AG04449 (cell line): Measurements from ENCODE around the gene GYG1.
A peak's percentile ranks its signal among the peaks of the same experiment; 100 is the strongest.

Source experiments
- CTCF ChIA-PET: fragments of 350-600 bp; formaldehyde crosslinking; extraction: SDS; loops from one replicate; lab custom pipeline; 2021; ENCODE audit warnings: antibody characterized with exemption; lab: Yijun Ruan, JAX
- POLR2A ChIA-PET: fragments of 400-600, 350-600 bp; formaldehyde crosslinking; extraction: SDS; loops from one replicate; lab custom pipeline; 2020; ENCODE audit warnings: antibody characterized with exemption, inconsistent platforms; lab: Yijun Ruan, JAX
- DNase-seq: peaks from one replicate; pipeline ENCODE4 v3.0.0-alpha.2; 2010; ENCODE audit warnings: low read depth, low spot score
- H3K4me3 ChIP-seq: 2 replicates; pipeline ENCODE4 v1.5.1; 2011; ENCODE audit warnings: low read depth, mild to moderate bottlenecking, control low read depth, low read length
- TF ChIP-seq, protein P1 (sequence below): IDR thresholded peaks from one replicate; pipeline ENCODE4 v1.5.1; 2011; ENCODE audit warnings: mild to moderate bottlenecking, moderate library complexity, low read length, control low read depth, inconsistent platforms; ENCODE audit not compliant: insufficient read depth; ENCODE audit errors: missing control alignments

Gene GYG1

DNA sequence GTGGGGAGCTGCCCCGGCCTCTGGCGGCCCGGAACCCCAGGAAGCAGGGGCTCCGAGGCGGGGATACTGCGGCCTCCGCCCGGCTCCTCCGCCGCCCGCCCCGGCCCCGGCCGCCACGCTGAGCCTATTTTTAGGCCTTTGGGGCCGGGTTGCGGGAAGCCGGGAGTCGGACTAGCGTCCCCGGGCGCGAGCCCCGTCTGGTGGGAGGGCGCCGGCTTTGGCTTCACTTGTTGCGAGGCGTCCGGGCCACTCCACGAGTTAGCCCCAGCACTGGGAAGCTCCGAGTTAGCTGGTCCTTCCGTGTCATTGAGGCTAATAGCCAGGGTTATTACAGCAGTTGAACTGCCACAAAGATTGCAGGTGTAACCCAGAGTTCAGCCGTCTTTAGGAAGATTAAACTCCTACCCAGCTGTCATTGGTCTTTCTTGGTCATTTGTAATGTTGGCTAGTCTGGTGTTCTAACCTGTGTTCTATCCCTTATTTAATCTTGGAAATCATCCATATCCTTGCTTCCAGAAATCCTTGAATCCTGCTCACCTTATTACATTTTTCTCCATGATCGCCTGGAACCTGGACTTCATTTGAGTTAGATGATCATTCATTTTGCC is 791 bp downstream of the GYG1 start:
- H3K4me3 ChIP-seq, result peak overlapping the region; percentile 71
- ChIA-PET POLR2A (interaction anchor here (0.6 to 1.7 kb wide), 5 partner anchors 8 to 48 kb away, joined by 3 to 7 read pairs (median 3); no protein-coding TSS in a partner anchor), CTCF (interaction anchor here (1.4 to 3.1 kb wide), 3 partner anchors 11 to 341 kb away, joined by 3 to 25 read pairs (median 5); partner anchors contain the start of gene TM4SF18)
- TF ChIP-seq, protein P1, sequence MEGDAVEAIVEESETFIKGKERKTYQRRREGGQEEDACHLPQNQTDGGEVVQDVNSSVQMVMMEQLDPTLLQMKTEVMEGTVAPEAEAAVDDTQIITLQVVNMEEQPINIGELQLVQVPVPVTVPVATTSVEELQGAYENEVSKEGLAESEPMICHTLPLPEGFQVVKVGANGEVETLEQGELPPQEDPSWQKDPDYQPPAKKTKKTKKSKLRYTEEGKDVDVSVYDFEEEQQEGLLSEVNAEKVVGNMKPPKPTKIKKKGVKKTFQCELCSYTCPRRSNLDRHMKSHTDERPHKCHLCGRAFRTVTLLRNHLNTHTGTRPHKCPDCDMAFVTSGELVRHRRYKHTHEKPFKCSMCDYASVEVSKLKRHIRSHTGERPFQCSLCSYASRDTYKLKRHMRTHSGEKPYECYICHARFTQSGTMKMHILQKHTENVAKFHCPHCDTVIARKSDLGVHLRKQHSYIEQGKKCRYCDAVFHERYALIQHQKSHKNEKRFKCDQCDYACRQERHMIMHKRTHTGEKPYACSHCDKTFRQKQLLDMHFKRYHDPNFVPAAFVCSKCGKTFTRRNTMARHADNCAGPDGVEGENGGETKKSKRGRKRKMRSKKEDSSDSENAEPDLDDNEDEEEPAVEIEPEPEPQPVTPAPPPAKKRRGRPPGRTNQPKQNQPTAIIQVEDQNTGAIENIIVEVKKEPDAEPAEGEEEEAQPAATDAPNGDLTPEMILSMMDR, result no peak
- no peak for DNase-seq

DNA sequence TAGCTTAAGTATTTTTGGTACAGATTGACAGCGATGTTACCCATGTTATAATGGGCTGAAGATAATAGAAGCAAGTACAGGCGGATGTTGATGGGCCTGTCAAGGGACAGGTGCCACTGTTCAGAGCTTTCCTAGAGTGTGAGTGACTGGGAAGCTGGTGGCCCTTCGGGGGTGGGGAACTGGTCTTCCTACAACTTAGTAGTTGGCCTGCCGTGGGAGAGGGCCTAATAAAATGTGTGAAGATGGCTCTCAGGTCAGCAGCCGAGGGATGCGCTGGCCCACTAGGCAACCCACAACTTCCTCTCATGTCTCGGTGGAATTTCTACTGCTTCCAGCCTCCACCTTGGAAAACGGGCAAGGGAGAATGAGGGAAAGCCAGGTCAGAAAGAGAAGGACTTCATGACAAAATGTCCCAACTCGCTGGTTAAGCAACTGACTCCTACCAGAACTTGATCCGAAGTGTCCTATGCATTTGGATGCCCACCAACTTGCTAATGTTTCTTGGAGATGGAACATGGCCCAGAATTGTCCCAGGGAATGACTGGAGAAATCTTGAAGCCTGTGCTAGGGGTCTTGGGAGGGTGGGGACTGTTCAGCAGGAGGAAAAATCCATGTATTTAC is 1.4 kb downstream of the GYG1 start:
- H3K4me3 ChIP-seq, result peak overlapping the region; percentile 71
- POLR2A ChIA-PET, result interaction anchor here (0.6 to 1.7 kb wide), 3 partner anchors 8 to 38 kb away, joined by 3 to 7 read pairs (median 3); no protein-coding TSS in a partner anchor
- DNase-seq, result no peak
- CTCF ChIA-PET, result interaction anchor here (1.4 to 3.1 kb wide), 3 partner anchors 10 to 341 kb away, joined by 3 to 25 read pairs (median 5); partner anchors contain the start of gene TM4SF18
- TF ChIP-seq, protein P1, result no peak

DNA sequence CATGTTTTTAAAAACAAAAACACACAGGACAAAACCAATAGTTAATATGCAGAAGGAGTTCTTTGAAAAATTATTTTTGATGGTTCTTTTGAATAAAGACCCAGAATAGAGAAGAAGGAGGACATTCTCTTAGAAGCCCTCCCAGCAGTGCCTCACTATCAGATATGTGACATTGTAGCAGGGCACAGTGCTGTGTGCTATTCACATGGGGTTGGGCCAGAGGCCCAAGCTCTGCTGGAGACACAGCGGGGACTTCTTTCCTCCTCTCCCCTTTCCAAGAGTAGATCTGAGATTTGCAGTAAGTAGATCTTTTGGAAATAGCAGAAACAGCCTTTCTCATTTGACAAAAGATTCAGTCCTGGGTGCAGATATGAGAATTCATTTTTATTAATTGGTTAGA is 6.3 kb downstream of the GYG1 start:
- ChIA-PET POLR2A (no interaction called here), CTCF (no interaction called here)
- TF ChIP-seq, protein P1, result no peak
- H3K4me3 ChIP-seq, result no peak overlapping the region
- no peak for DNase-seq

DNA sequence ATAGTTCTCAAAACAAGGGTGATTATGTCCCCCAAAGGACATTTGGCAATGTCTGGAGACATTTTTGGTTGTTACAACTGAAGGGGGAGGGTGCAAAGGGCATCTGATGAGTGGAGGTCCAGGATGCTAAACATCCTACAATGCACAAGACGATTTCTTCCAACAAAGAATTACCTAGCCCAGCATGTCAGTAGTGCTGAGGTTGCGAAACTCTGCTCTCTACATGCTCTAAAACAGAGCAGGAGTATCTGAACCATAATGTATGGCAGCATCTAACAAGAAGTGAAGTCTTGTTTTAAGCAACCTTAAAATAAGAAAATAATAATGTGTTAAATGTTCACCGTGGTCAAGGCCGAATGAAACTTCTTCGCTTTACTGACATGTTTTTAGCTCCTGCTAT is 7.0 kb downstream of the GYG1 start:
- TF ChIP-seq, protein P1, result no peak
- H3K4me3 ChIP-seq, result no peak overlapping the region
- ChIA-PET CTCF (interaction anchor here (1.2 kb wide), 1 partner anchor 277 kb away, joined by 3 read pairs; no protein-coding TSS in a partner anchor), POLR2A (no interaction called here)
- DNase-seq, result no peak

DNA sequence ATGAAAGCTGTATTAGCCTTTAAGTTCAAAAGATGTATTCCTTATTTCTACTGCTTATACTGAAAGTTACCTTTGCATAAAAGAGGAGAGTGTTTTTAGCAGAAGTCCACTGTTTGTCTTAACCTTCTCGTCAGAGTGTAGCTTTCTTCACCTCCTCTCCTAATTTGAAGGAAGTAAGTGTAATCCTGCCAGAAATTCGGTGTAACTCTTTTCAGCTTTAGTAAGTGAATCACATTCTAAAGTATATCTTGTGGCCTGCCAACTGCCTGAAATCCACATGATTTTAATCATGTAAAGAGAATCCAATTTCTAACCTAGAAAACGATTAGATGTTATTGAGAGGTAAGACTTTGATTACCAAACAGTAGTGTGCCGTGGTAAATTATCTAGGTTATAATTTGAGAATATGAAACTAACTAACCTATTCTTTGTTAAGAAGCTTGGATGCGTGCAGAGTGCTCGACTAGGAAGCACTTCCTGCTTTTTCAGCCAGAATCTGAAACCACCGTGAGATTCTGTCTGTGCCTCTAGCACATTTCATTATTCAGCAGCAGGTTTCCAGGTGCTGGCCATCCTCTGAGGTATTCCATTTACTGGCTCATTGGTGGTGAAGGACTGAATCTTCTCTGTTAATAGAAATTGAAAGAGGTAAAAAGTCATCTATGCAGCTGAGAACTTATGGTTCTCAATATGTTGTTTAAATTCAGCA is 7.5 kb downstream of the GYG1 start:
- no peak overlapping the region for H3K4me3 ChIP-seq
- ChIA-PET CTCF (interaction anchor here (1.1 to 1.6 kb wide), 3 partner anchors 36 to 277 kb away, joined by 3 read pairs; no protein-coding TSS in a partner anchor), POLR2A (no interaction called here)
- TF ChIP-seq, protein P1, result no peak
- DNase-seq, result no peak

DNA sequence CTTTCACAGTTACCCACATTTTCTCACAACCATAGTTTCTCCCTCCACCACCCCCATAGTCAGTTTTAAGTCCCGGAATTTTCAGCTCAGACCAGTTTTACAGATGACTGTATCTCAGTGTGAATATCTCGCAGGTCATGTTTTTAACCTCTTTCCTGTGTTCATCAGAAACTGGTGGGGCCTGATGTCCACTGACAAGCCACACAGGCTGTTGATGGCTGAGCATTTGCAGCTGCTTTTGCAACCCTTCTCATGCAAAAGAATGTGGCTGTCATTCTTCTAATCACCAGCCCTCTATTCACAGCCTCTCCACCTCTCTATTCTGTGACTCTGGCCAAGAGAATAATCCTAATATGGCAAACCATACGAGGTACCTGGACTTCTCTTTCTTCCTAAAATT is 8.5 kb downstream of the GYG1 start:
- POLR2A ChIA-PET, result interaction anchor here (2.4 kb wide), 1 partner anchor 8 kb away, joined by 7 read pairs; the partner anchor contains the start of gene GYG1
- CTCF ChIA-PET, result interaction anchor here (0.7 to 1.6 kb wide), 3 partner anchors 9 to 38 kb away, joined by 3 read pairs; no protein-coding TSS in a partner anchor
- no peak for DNase-seq
- H3K4me3 ChIP-seq, result no peak overlapping the region
- TF ChIP-seq, protein P1, result no peak
